AG04450 (cell line): ENCODE data around the gene ARRDC1. TPM values are rescaled to one million over a fixed set of nuclear protein-coding genes. Genes with fewer than 3 reads are reported as not detected.

ENCODE experiments used
- CTCF ChIA-PET: fragments of 300-600, 350-600 bp; formaldehyde crosslinking; extraction: SDS; loops from one replicate; lab custom pipeline; 2022; ENCODE audit warnings: antibody characterized with exemption, inconsistent platforms; lab: Charles Lee
- POLR2A ChIA-PET: fragments of 350-600 bp; formaldehyde crosslinking; extraction: SDS; loops from one replicate; lab custom pipeline; 2021; ENCODE audit warnings: antibody characterized with exemption, inconsistent platforms; lab: Yijun Ruan, JAX
- DNase-seq: peaks from one replicate; pipeline ENCODE4 v3.0.0-alpha.2; 2011; ENCODE audit warnings: low read depth, low spot score
- H3K27ac ChIP-seq: one replicate; pipeline ENCODE4 v1.5.1; 2012; ENCODE audit warnings: low read depth, low read length, control low read depth
- H3K27me3 ChIP-seq: one replicate; pipeline ENCODE4 v1.6.0; 2012; ENCODE audit warnings: low read length; ENCODE audit not compliant: control insufficient read depth, insufficient read depth
- H3K4me3 ChIP-seq: 2 replicates; pipeline ENCODE4 v1.5.1; 2011; ENCODE audit warnings: mild to moderate bottlenecking, low read depth, low read length, control low read depth
- H3K9me3 ChIP-seq: 2 replicates; pipeline ENCODE4 v1.5.1; 2012; ENCODE audit warnings: low read length; ENCODE audit not compliant: control insufficient read depth, insufficient read depth
- polyA plus RNA-seq: library from polyadenylated mRNA; depleted of rRNA; stranded (reverse); fragments of >200 nt; gene quantifications from 2 replicates; pipeline ENCODE4 v1.2.3, GENCODE V29; 2011
- TF ChIP-seq, protein P1 (sequence below): IDR thresholded peaks from 2 replicates; pipeline ENCODE4 v1.5.1; 2011; ENCODE audit warnings: low read depth, low read length, control low read depth, inconsistent platforms

The ARRDC1 gene
- polyA plus RNA-seq, 1 experiment: 12.1 TPM

DNA sequence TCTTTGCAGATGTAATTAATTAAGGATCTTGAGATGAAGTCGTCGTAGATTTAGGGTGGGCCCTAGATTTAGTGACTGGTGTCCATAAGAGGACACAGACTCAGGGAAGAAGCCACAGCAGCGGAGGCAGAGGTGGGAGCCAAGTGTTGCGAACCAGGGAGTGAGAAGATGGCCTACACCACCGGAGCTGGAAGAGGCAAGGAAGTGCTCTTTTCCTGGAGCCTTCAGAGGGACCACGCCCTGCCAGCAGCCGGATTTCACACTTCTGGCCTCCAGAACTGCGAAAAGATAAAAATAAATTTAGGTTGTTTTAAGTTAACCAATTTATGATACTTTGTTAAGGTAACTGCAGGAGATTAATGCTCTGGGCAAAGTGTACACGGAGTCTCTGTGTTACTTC, 44.1 kb downstream of the ARRDC1 start:
- Histone ChIP-seq H3K27ac (no peak overlapping the region), H3K4me3 (no peak overlapping the region), H3K27me3 (no peaks in the 10 kb centered on the region), H3K9me3 (no peaks in the 10 kb centered on the region; the same call in 1 of the 2 replicates)
- no peak for DNase-seq
- TF ChIP-seq, protein P1, sequence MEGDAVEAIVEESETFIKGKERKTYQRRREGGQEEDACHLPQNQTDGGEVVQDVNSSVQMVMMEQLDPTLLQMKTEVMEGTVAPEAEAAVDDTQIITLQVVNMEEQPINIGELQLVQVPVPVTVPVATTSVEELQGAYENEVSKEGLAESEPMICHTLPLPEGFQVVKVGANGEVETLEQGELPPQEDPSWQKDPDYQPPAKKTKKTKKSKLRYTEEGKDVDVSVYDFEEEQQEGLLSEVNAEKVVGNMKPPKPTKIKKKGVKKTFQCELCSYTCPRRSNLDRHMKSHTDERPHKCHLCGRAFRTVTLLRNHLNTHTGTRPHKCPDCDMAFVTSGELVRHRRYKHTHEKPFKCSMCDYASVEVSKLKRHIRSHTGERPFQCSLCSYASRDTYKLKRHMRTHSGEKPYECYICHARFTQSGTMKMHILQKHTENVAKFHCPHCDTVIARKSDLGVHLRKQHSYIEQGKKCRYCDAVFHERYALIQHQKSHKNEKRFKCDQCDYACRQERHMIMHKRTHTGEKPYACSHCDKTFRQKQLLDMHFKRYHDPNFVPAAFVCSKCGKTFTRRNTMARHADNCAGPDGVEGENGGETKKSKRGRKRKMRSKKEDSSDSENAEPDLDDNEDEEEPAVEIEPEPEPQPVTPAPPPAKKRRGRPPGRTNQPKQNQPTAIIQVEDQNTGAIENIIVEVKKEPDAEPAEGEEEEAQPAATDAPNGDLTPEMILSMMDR: no peak
- ChIA-PET CTCF (interaction anchor here (1.1 kb wide), 1 partner anchor 23 kb away, joined by 3 read pairs; no protein-coding TSS in a partner anchor), POLR2A (no interaction called here)

DNA sequence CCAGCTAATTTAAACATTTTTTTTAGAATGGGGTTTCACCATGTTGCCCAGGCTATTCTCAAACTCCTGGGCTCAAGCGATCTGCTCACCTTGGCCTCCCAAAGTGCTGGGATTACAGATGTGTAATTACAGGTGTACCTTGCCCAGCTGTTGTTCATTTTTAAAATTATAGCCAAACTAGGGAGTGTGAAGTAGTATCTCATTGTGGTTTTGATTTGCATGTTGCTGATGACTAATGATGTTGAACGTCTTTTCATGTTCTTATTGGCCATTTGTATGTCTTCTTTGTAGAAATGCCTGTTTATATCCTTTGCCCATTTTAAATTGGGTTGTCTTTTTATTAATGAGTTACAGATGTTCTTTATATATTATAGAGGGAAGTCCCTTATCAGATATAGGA, 44.8 kb downstream of the ARRDC1 start:
- ChIA-PET POLR2A (no interaction called here), CTCF (interaction anchor here (1.1 kb wide), 1 partner anchor 23 kb away, joined by 3 read pairs; no protein-coding TSS in a partner anchor)

DNA sequence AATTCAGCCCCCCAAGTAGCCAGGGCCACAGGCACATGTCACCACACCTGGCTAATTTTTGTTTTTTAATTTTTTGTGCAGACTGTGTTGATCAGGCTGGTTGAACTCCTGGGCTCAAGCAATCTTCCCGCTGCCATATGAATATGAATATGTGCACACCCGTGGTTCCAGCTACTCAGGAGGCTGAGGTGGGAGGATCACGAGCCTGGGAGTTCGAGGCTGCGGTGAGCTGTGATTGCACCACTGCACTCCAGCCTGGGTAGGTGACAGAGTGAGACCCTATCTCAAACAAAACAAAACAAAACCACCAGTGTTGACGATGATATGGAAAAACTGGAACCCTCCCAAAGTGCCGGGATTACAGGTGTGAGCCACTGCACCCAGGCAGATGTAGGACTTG, 45.3 kb downstream of the ARRDC1 start:
- TF ChIP-seq, protein P1: no peak
- H3K27me3 ChIP-seq: no peaks in the 10 kb centered on the region
- DNase-seq: no peak
- POLR2A ChIA-PET: no interaction called here
- H3K27ac ChIP-seq: no peak overlapping the region
- no peak overlapping the region for H3K4me3 ChIP-seq
- CTCF ChIA-PET: interaction anchor here (1.1 kb wide), 1 partner anchor 22 kb away, joined by 3 read pairs; no protein-coding TSS in a partner anchor
- no peaks in the 10 kb centered on the region; the same call in 1 of the 2 replicates for H3K9me3 ChIP-seq

More for the DNA sequence above, 44.8 kb downstream of the ARRDC1 start:
- H3K4me3 ChIP-seq: no peak overlapping the region
- TF ChIP-seq, protein P1: no peak
- H3K27me3 ChIP-seq: no peaks in the 10 kb centered on the region
- no peaks in the 10 kb centered on the region; the same call in 1 of the 2 replicates for H3K9me3 ChIP-seq
- DNase-seq: no peak
- no peak overlapping the region for H3K27ac ChIP-seq

DNA sequence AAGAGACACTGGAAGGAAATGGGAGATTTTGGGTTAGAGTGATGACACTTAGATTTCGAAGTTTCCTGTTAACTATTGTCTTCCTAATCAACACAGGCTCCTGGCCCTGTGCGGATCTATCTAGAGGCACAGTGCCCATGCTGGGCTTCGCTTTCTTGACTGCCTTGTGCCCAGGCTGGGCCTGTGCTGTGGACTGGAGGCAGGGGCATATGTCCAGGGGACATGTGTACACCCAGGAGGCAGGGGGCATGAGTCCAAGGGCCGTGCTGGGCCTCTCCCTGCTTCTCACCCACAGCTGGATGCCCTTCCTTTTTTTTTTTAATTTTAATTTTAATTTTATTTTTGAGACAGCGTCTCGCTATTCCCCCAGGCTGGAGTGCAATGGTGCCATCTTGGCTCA, 50.9 kb downstream of the ARRDC1 start:
- ChIA-PET POLR2A (no interaction called here), CTCF (no interaction called here)
- H3K27ac ChIP-seq: no peak overlapping the region
- H3K27me3 ChIP-seq: no peaks in the 10 kb centered on the region
- DNase-seq: no peak
- no peaks in the 10 kb centered on the region for H3K9me3 ChIP-seq
- TF ChIP-seq, protein P1: no peak
- H3K4me3 ChIP-seq: no peak overlapping the region

DNA sequence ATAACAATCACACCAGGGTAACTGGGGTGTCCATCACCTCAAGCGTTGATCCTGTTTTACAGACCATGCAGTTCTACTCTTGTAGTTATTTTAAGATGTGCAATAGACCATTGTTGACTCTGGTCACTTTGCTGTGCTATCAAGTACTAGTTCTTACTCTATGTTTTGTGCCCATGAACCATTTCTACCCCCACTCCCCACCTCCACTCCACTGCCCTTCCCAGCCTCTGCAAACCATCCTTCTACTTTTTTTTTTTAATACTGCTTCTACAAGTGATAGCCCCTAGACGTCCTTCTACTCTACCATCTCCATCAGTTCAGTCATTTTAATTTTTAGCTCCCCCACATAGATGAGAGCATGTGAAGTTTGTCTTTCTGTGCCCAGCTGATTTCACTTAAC, 52.1 kb downstream of the ARRDC1 start:
- CTCF ChIA-PET: no interaction called here
- no peak for DNase-seq
- no peak overlapping the region for H3K27ac ChIP-seq
- POLR2A ChIA-PET: no interaction called here
- H3K27me3 ChIP-seq: no peaks in the 10 kb centered on the region
- TF ChIP-seq, protein P1: no peak
- no peaks in the 10 kb centered on the region for H3K9me3 ChIP-seq
- H3K4me3 ChIP-seq: no peak overlapping the region
